ENCODE data around the gene LAD1. TPM values are rescaled to one million over a fixed set of nuclear protein-coding genes. Genes with fewer than 3 reads are reported as not detected.

The LAD1 gene
- total and polyA plus RNA-seq, 2 of the 4 experiments (the other 2 are of a cell fraction) = under 0.01 to 0.07 TPM

- ChIA-PET CTCF (interaction anchor here (3.5 kb wide), 1 partner anchor 16 kb away, joined by 13 read pairs; no protein-coding TSS in a partner anchor), POLR2A (ENCODE audit: unreplicated experiment) (no interaction called here)
- in situ Hi-C loops (cut with MboI; ENCODE audit: low sequenced_read_pairs) = no loop called here
- H3K23ac ChIP-seq (ENCODE audit: low read depth, low read length) = peak overlapping the region; percentile 47; the same call in 1 of the 2 replicates
- H3K9me3 ChIP-seq (ENCODE audit: control insufficient read depth, insufficient read depth, low read length) = peaks cover 13% of the 10 kb centered on the region
- dilution Hi-C loops (cut with HindIII; ENCODE audit: low sequenced_read_pairs, unreplicated experiment) = no loop called here
- H3K14ac ChIP-seq (replicated peaks; ENCODE audit: low read depth, low read length) = no peak overlapping the region
- no peak overlapping the region for H4K8ac ChIP-seq (ENCODE audit: low read depth in 2 of 2, low read length in 2 of 2)
- no TSS peak for BruUV-seq (replicated peaks)
- intact Hi-C loops (cut with micrococcal nuclease) = no loop called here
- H2BK120ac ChIP-seq (ENCODE audit: low read depth, low read length) = no peak overlapping the region
- H2BK15ac ChIP-seq (ENCODE audit: low read depth, low read length) = no peak overlapping the region
- H4K91ac ChIP-seq (ENCODE audit: insufficient read depth, low read depth, low read length) = no peak overlapping the region
- H3K4me2 ChIP-seq (ENCODE audit: low read depth, low read length) = no peak overlapping the region
- H2BK20ac ChIP-seq (ENCODE audit: low read depth, low read length) = no peak overlapping the region
- no peak overlapping the region for H3K18ac ChIP-seq (ENCODE audit: low read depth, low read length)
- H4K5ac ChIP-seq (ENCODE audit: low read depth, low read length) = no peak overlapping the region
- no peak overlapping the region for H3K4me3 ChIP-seq (ENCODE audit: insufficient read depth, low read depth, low read length)
- no peak overlapping the region for H2BK5ac ChIP-seq (ENCODE audit: low read depth, low read length, poor library complexity, severe bottlenecking)
- no peak overlapping the region for H2AFZ ChIP-seq (replicated peaks; ENCODE audit: low read length, poor library complexity)
- peaks cover 57% of the 10 kb centered on the region for H3K27me3 ChIP-seq (ENCODE audit: control insufficient read depth, insufficient read depth, low read length)
- H3K4ac ChIP-seq (ENCODE audit: low read depth, low read length) = no peak overlapping the region
- no peak overlapping the region for H2AK5ac ChIP-seq (ENCODE audit: low read depth, low read length)
- H3K36me3 ChIP-seq (ENCODE audit: control insufficient read depth, insufficient read depth, low read length) = no peaks in the 10 kb centered on the region
- no peaks in the 10 kb centered on the region for H3K79me1 ChIP-seq (ENCODE audit: low read depth in 1 of 2, low read length in 2 of 2)
- H3K56ac ChIP-seq (ENCODE audit: extremely low read depth, insufficient read depth, low read length) = no peak overlapping the region
- H4K20me1 ChIP-seq (ENCODE audit: insufficient read depth, low read length) = no peaks in the 10 kb centered on the region
- no peaks in the 10 kb centered on the region; the same call in 1 of the 2 replicates for H3K9me1 ChIP-seq (ENCODE audit: insufficient read depth, low read length)
- DNase-seq (no peak), ATAC-seq (ENCODE audit: low read depth) (no peak)
- H3K27ac ChIP-seq (ENCODE audit: insufficient read depth, low read length) = no peak overlapping the region
- H3K9ac ChIP-seq (ENCODE audit: low read depth, low read length) = no peak overlapping the region
- TF ChIP-seq SMC3 (IDR thresholded peaks at IDR 0.05; ENCODE audit: low read depth, low read length) = no peak
- TF ChIP-seq CEBPB (IDR thresholded peaks at IDR 0.05; ENCODE audit: low read depth, low read length) = no peak
- TF ChIP-seq MAFK (IDR thresholded peaks at IDR 0.05; ENCODE audit: low read depth, low read length) = no peak
- TF ChIP-seq CHD1 (IDR thresholded peaks at IDR 0.05; ENCODE audit: low read depth, low read length) = no peak
- no peak for TF ChIP-seq MXI1 (IDR thresholded peaks at IDR 0.05; ENCODE audit: borderline replicate concordance, low read depth, low read length)
- TF ChIP-seq, protein P1, sequence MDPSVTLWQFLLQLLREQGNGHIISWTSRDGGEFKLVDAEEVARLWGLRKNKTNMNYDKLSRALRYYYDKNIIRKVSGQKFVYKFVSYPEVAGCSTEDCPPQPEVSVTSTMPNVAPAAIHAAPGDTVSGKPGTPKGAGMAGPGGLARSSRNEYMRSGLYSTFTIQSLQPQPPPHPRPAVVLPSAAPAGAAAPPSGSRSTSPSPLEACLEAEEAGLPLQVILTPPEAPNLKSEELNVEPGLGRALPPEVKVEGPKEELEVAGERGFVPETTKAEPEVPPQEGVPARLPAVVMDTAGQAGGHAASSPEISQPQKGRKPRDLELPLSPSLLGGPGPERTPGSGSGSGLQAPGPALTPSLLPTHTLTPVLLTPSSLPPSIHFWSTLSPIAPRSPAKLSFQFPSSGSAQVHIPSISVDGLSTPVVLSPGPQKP (IDR thresholded peaks at IDR 0.05; ENCODE audit: borderline replicate concordance, low read depth, low read length) = no peak
- H3K4me1 ChIP-seq (ENCODE audit: control insufficient read depth, insufficient read depth, low read length) = no peaks in the 10 kb centered on the region
- no CpG with 5 or more reads among the region's 12 CpGs for WGBS, 2 experiments (ENCODE audit: extremely low coverage in 2 of 2, insufficient read length in 1 of 2)
- H2AK9ac ChIP-seq (replicated peaks; ENCODE audit: low read depth, low read length, poor library complexity) = no peak overlapping the region
These were observed 20.9 kb upstream of the LAD1 start for GRCh38 chr1:201419746-201420607.
